HG02852 (cell line): Measurements from ENCODE around the gene NCKAP5.

Source experiments
- ATAC-seq: cut with Tn5 transposase; IDR thresholded peaks from one replicate; pipeline ENCODE4 v1.9.1; 2021; ENCODE audit warnings: mild to moderate bottlenecking, moderate library complexity; ENCODE audit not compliant: unreplicated experiment

NCKAP5 gene

GRCh38 chr2:133433455-133434451 is 134.5 kb downstream of the NCKAP5 start:
- no peak for ATAC-seq

GRCh38 chr2:133432778-133433177 is 135.5 kb downstream of the NCKAP5 start:
- no peak for ATAC-seq

GRCh38 chr2:133431289-133431688 is 137.0 kb downstream of the NCKAP5 start:
- no peak for ATAC-seq

- no peak for ATAC-seq
These were observed 141.5 kb downstream of the NCKAP5 start for GRCh38 chr2:133426791-133427190.

- ATAC-seq = no peak
These were observed 142.7 kb downstream of the NCKAP5 start for GRCh38 chr2:133425612-133426011.

- ATAC-seq = no peak
These were observed 143.4 kb downstream of the NCKAP5 start for GRCh38 chr2:133424876-133425275.

- no peak for ATAC-seq
These were observed 145.3 kb downstream of the NCKAP5 start for GRCh38 chr2:133422931-133423351.

- peak; percentile 78 for ATAC-seq
These were observed 146.5 kb downstream of the NCKAP5 start for GRCh38 chr2:133421516-133422324.

- ATAC-seq = no peak
These were observed 147.5 kb downstream of the NCKAP5 start for GRCh38 chr2:133420788-133421187.

GRCh38 chr2:133418671-133419070 is 149.6 kb downstream of the NCKAP5 start:
- ATAC-seq = no peak

- no peak for ATAC-seq
These were observed 150.2 kb downstream of the NCKAP5 start for GRCh38 chr2:133418021-133418420.

- no peak for ATAC-seq
These were observed 150.8 kb downstream of the NCKAP5 start for GRCh38 chr2:133417415-133417814.

GRCh38 chr2:133416736-133417135 is 151.5 kb downstream of the NCKAP5 start:
- ATAC-seq = no peak

- ATAC-seq = no peak
These were observed 152.1 kb downstream of the NCKAP5 start for GRCh38 chr2:133416146-133416545.

GRCh38 chr2:133415210-133415876 is 152.9 kb downstream of the NCKAP5 start:
- no peak for ATAC-seq

GRCh38 chr2:133414486-133415209 is 153.6 kb downstream of the NCKAP5 start:
- ATAC-seq = no peak

GRCh38 chr2:133413863-133414262 is 154.4 kb downstream of the NCKAP5 start:
- no peak for ATAC-seq

- ATAC-seq = no peak
These were observed 155.6 kb downstream of the NCKAP5 start for GRCh38 chr2:133412694-133413093.

GRCh38 chr2:133411857-133412256 is 156.4 kb downstream of the NCKAP5 start:
- ATAC-seq = no peak

- ATAC-seq = no peak
These were observed 157.2 kb downstream of the NCKAP5 start for GRCh38 chr2:133411101-133411500.
